NCI-H146 (cell line): Measurements from ENCODE around the gene FOXS1.
"Not testable (repeated sequence)": the region's sequence is repeated elsewhere in the genome, so short reads cannot be mapped to it uniquely, and the experiment has no call there.

Experiments used
- DNase-seq: peaks from one replicate; lab custom pipeline; 2025; lab: John Stamatoyannopoulos, UW

Gene FOXS1

GRCh38 chr20:31838646-31839292 lies 6.6 kb downstream of the FOXS1 start:
- DNase-seq = no peak

- DNase-seq = no peak
Observed at GRCh38 chr20:31837896-31838397, 7.5 kb downstream of the FOXS1 start.

- no peak for DNase-seq
Observed at GRCh38 chr20:31836853-31837608, 8.4 kb downstream of the FOXS1 start.

- DNase-seq = peak; percentile 37
Observed at GRCh38 chr20:31835977-31836852, 9.2 kb downstream of the FOXS1 start.

GRCh38 chr20:31835554-31835953 lies 9.8 kb downstream of the FOXS1 start:
- no peak for DNase-seq

GRCh38 chr20:31833931-31834521 lies 11.4 kb downstream of the FOXS1 start:
- no peak for DNase-seq

- peak; percentile 54 for DNase-seq
Observed at GRCh38 chr20:31833130-31833930, 12.1 kb downstream of the FOXS1 start.

GRCh38 chr20:31831771-31832306 lies 13.6 kb downstream of the FOXS1 start:
- DNase-seq = no peak

- DNase-seq = no peak
Observed at GRCh38 chr20:31831211-31831610, 14.2 kb downstream of the FOXS1 start.

GRCh38 chr20:31830406-31830981 lies 14.9 kb downstream of the FOXS1 start:
- DNase-seq = no peak

- no peak for DNase-seq
Observed at GRCh38 chr20:31829731-31830130, 15.7 kb downstream of the FOXS1 start.

GRCh38 chr20:31828016-31828415 lies 17.4 kb downstream of the FOXS1 start:
- DNase-seq = not testable (repeated sequence)

GRCh38 chr20:31827059-31827458 lies 18.3 kb downstream of the FOXS1 start:
- DNase-seq = no peak

- no peak for DNase-seq
Observed at GRCh38 chr20:31826074-31826473, 19.3 kb downstream of the FOXS1 start.

GRCh38 chr20:31824554-31825313 lies 20.7 kb downstream of the FOXS1 start:
- no peak for DNase-seq

GRCh38 chr20:31824125-31824485 lies 21.3 kb downstream of the FOXS1 start:
- DNase-seq = no peak

- DNase-seq = no peak
Observed at GRCh38 chr20:31823360-31824124, 21.9 kb downstream of the FOXS1 start.

GRCh38 chr20:31822421-31823330 lies 22.7 kb downstream of the FOXS1 start:
- DNase-seq = peak; percentile 93
